Activated gamma-delta T cell treated with Interleukin-2 at 50 U/mL for 16 hours (primary cell): ENCODE measurements around the gene TUBB8B.
"Not testable (repeated sequence)": the region's sequence is repeated elsewhere in the genome, so short reads cannot be mapped to it uniquely, and the experiment has no call there.

Experiments
- DNase-seq: peaks from one replicate; pipeline ENCODE4 v3.0.0-alpha.2; 2020

The TUBB8B gene

GRCh38 chr18:49176-49665 lies at the start of gene TUBB8B:
Gene TUBB8B (minus strand): TSS chr18:49615. CDS start chr18:49557, 58 bp downstream.
- DNase-seq = not testable (repeated sequence)

GRCh38 chr18:97252-97914 lies 48.0 kb upstream of the TUBB8B start:
- DNase-seq = not testable (repeated sequence)

- not testable (repeated sequence) for DNase-seq
Observed at GRCh38 chr18:96767-97131, 47.3 kb upstream of the TUBB8B start.

GRCh38 chr18:96101-96766 lies 46.8 kb upstream of the TUBB8B start:
- DNase-seq = not testable (repeated sequence)

- DNase-seq = not testable (repeated sequence)
Observed at GRCh38 chr18:95580-95979, 46.2 kb upstream of the TUBB8B start.

GRCh38 chr18:93897-94408 lies 44.5 kb upstream of the TUBB8B start:
- not testable (repeated sequence) for DNase-seq

- not testable (repeated sequence) for DNase-seq
Observed at GRCh38 chr18:91561-91960, 42.1 kb upstream of the TUBB8B start.

- DNase-seq = not testable (repeated sequence)
Observed at GRCh38 chr18:90396-91193, 41.2 kb upstream of the TUBB8B start.

GRCh38 chr18:89124-89523 lies 39.7 kb upstream of the TUBB8B start:
- not testable (repeated sequence) for DNase-seq

- DNase-seq = not testable (repeated sequence)
Observed at GRCh38 chr18:84801-85200, 35.4 kb upstream of the TUBB8B start.

GRCh38 chr18:82626-83209 lies 33.3 kb upstream of the TUBB8B start:
- not testable (repeated sequence) for DNase-seq

GRCh38 chr18:80881-81280 lies 31.5 kb upstream of the TUBB8B start:
- DNase-seq = not testable (repeated sequence)

GRCh38 chr18:80202-80601 lies 30.8 kb upstream of the TUBB8B start:
- not testable (repeated sequence) for DNase-seq

GRCh38 chr18:75525-76160 lies 26.2 kb upstream of the TUBB8B start:
- not testable (repeated sequence) for DNase-seq

GRCh38 chr18:73181-73777 lies 23.9 kb upstream of the TUBB8B start:
- not testable (repeated sequence) for DNase-seq

- not testable (repeated sequence) for DNase-seq
Observed at GRCh38 chr18:67701-68100, 18.3 kb upstream of the TUBB8B start.

GRCh38 chr18:64279-64678 lies 14.9 kb upstream of the TUBB8B start:
- not testable (repeated sequence) for DNase-seq

- DNase-seq = not testable (repeated sequence)
Observed at GRCh38 chr18:63656-64055, 14.2 kb upstream of the TUBB8B start.

GRCh38 chr18:54388-54787 lies 5.0 kb upstream of the TUBB8B start:
- DNase-seq = not testable (repeated sequence)

- not testable (repeated sequence) for DNase-seq
Observed at GRCh38 chr18:48696-49095, 719 bp downstream of the TUBB8B start.

GRCh38 chr18:13177-13576 lies 36.2 kb downstream of the TUBB8B start:
- DNase-seq = not testable (repeated sequence)

- not testable (repeated sequence) for DNase-seq
Observed at GRCh38 chr18:12773-13172, 36.6 kb downstream of the TUBB8B start.
